GM12801 (cell line): ENCODE data around the gene UTS2R.

Experiments used
- TF ChIP-seq, protein P1 (sequence below): IDR thresholded peaks from one replicate; pipeline ENCODE4 v1.5.1; 2011; ENCODE audit warnings: control low read depth; ENCODE audit not compliant: insufficient read length; ENCODE audit errors: extremely low read depth

The UTS2R gene

DNA sequence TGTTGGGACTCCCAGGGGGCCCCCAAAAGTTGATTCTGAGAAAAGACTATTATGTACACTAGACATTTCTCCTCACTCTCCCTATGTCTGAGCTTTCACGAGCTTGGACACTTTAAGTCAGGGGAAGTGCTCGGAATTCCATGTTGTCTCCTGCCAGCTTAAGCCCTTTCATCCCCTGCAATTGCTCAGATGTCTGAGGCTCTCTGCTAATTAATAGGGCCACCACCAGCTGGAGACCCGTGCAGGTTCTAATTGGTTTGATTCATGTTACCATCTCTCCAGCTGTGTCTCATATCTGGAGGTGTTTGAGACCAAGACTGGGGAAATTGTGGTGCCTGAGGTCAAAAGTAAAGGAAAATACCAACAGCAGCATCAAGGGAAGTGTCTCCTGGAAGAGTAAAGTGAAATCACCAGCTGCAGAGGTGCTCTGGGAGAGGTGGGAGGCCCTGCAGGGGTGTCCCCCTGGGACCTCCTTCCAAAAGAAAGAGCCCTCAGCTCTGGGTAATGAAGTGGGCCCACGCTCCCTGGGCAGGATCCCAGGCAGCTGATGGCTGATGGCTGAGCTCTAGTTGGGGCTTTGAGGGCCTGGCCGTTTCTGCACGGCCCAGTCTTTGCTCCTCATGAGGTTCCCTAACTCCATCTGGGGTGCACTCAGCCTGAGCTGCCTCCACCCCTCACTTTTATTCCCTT is 5.8 kb upstream of the UTS2R start:
- TF ChIP-seq, protein P1, sequence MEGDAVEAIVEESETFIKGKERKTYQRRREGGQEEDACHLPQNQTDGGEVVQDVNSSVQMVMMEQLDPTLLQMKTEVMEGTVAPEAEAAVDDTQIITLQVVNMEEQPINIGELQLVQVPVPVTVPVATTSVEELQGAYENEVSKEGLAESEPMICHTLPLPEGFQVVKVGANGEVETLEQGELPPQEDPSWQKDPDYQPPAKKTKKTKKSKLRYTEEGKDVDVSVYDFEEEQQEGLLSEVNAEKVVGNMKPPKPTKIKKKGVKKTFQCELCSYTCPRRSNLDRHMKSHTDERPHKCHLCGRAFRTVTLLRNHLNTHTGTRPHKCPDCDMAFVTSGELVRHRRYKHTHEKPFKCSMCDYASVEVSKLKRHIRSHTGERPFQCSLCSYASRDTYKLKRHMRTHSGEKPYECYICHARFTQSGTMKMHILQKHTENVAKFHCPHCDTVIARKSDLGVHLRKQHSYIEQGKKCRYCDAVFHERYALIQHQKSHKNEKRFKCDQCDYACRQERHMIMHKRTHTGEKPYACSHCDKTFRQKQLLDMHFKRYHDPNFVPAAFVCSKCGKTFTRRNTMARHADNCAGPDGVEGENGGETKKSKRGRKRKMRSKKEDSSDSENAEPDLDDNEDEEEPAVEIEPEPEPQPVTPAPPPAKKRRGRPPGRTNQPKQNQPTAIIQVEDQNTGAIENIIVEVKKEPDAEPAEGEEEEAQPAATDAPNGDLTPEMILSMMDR: no peak

DNA sequence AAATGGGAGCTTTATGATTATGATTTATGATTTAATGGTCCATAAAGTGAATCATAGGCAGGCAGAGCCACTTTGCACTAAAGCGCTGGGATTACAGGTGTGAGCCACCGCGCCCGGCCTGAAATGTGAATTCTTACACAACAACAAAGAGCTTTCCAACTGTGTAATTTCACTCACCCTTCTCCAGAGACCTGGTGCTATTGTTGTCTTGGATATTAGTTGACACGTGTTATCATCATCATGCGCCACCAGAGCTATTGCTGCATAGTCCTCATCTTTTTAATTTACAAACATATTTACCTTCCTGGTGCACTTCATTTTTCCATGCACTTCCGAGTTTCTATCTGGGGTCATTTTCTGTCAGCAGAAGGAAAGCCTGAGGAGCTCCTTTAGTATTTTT is 4.8 kb upstream of the UTS2R start:
- TF ChIP-seq, protein P1: no peak

DNA sequence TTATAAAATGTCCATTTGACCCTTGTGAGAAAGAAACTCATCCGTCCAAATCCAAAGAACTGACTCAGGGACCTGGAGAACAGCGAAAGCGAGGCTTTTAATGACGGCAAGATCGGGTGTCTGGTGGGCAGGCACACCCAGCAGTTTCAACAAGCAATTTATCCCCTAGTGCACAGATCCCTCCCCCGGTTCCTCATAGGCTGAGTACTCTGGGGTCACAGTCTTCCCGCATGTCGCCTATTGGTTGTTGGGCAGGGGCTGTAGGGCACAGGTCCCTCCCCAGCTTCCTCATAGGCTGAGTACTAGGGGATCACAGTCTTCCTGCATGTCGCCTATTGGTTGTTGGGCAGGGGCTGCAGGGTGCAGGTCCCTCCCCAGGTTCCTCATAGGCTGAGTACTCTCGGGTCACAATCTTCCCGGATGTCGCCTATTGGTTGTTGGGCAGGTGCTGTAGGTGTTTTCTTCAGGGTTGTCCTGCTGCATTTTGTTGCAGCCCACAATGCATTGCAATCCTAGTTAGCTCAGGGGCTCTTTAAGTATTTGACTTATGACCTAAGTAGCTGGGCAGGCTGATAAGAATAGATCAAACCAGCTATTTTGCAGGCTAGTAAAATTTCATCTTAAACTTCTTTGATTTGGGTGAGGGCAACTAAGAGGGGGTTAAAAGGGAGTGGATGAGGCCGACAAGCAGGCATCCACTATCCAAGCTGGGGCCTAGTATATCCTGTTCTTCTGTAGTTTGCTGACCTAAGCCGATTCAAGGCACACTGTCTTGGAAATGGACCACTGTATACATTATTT is 3.6 kb upstream of the UTS2R start:
- TF ChIP-seq, protein P1: no peak

DNA sequence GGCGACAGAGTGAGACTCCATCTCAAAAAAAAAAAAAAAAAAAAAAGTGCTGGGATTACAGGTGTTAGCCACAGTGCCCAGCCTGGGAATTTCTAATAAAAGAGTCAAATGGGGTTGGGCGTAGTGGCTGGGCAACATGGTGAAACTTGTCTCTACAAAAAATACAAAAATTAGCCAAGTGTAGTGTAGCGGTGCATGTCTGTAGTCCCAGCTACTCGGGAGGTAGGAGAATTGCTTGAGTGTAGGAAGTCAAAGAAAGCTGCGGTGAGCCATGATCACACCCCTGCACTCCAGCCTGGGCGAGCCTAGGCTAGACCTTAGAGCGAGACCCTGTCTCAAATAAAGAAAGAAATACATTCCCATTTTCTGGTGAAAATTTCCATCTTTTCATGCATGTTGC is 2.4 kb upstream of the UTS2R start:
- TF ChIP-seq, protein P1: no peak

DNA sequence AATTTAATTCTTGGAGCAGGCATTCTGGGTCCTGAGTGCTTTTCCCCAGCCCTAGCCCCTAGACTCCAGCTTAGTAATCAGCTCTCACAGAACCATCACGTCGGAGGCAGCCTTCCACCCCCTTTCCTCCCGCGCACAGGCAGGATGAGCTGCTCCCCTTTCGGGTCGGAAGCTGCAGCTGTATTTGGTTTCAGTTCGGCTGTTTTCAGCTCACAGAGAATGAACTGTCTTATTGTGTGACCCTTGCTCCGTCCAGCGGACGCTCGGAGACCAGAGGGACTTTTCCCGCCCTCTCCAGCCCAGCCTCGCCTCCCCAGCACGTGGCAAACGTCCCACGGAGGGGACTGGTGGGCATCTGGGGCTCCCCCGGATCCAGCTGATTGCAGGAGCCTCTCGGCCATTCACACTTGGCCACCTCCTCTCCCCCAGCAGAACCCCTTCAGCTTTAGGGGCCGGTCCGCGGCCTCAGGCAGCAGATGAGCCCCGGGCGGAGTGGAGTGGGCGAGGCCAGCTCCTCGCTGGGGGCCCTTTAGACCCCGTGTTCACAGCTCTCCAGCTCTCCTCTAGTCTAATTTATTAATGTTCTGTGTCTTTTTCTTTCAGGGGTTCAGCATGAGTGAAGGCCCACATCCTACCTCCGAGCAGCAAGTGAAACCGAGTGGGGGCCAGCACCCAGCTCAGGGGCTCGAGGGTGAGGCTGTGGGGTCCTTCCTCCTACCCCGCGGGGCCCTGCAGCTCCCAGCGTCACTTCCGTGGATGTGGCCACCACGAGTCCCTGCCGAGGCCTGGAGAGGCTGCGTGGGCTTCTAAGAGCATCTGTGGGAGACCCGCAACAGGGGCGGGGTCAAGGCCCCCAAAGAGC is 863 bp upstream of the UTS2R start:
- TF ChIP-seq, protein P1: no peak

DNA sequence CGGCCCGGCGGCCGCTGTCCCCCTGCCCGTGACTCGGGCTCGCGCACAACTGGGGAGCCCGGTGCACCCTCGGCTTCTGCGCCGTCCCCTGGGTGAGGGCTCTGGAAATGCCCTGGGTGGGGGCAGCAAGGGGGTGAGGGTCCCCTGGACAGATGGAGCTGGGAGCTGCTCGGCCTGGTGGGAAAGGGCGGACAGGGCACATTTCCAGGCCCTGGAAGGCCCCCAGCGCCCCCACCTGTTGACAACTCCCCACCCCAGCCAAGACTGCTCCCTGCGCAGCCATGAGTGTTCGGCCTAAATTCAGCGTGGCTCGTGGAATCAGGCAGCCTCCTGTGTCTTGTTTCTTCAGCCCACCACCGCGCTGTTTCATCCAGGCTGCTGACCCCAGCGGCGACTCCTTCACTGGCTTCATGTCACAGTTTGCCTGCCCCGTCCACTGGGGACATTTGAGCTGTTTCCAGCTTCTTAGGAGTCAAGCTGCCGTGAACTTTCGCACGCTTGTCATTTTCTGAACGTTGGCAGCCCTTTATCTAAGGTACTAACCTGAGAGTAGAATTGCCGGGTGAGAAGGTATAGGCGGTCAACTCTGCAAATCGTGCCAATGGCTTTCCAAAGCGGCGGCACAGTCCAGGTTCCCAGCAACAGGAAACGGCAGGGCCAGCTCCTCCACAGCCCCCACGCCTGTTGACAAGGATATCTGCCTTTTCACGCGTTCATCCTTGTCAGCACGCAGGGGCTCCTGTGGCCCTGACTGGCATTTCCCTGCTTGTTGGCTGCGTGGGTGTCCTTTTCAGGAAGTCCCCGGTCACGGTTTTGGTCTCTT is 895 bp downstream of the UTS2R start:
- TF ChIP-seq, protein P1: no peak
